ENCODE results near the gene BMPR1A. TPM values are rescaled to one million over a fixed set of nuclear protein-coding genes. Genes with fewer than 3 reads are reported as not detected.

The BMPR1A gene
- total RNA-seq, 3 donors from 2014 or later, result 49.8 to 87.2 (median 57.4) TPM

DNA sequence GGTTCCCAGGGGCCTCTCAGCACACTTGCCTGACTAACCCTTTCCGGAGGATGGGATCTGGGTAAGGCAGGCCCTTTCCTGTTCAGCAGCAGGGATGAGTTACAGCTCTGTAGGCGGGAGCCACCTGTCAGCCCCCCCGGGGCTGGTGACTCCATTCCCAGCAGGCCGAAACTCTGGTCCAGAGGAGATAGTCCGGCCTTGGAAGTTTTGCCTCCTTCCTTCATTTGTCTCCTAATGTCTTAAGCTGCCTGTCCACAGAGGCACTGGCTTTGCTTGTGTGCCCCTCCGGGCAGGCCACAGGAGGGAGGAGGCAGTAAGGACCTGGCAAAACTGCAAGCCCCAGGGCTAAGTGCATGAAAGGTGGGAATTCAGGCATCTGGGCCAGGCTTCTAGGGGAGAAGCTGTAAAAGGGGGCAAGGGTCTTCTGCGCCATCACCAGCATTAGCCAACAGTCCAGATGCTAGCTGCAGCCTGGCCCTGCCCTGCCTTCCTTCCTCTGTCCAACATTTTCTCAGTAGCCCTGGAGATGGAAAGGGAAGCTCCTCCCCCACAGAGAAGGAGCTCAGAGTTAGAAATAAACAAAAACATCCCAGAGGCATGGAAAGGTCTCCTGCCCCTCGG is 213.1 kb downstream of the BMPR1A start:
- peaks cover 11 to 22% of the 10 kb centered on the region in 2 donors for H3K4me1 ChIP-seq
- intact Hi-C loops (cut with DNase I; ENCODE audit: low total_unique reads), result loop anchor here (10.0 kb wide), 1 partner anchor 1585 kb away; no protein-coding TSS in a partner anchor
- no peak for DNase-seq (ENCODE audit: low spot score in 2 of 2)
- no peak for TF ChIP-seq POLR2A (IDR thresholded peaks at IDR 0.05)
- TF ChIP-seq POLR2AphosphoS5 (IDR thresholded peaks at IDR 0.05), result no peak
- TF ChIP-seq, protein P1, sequence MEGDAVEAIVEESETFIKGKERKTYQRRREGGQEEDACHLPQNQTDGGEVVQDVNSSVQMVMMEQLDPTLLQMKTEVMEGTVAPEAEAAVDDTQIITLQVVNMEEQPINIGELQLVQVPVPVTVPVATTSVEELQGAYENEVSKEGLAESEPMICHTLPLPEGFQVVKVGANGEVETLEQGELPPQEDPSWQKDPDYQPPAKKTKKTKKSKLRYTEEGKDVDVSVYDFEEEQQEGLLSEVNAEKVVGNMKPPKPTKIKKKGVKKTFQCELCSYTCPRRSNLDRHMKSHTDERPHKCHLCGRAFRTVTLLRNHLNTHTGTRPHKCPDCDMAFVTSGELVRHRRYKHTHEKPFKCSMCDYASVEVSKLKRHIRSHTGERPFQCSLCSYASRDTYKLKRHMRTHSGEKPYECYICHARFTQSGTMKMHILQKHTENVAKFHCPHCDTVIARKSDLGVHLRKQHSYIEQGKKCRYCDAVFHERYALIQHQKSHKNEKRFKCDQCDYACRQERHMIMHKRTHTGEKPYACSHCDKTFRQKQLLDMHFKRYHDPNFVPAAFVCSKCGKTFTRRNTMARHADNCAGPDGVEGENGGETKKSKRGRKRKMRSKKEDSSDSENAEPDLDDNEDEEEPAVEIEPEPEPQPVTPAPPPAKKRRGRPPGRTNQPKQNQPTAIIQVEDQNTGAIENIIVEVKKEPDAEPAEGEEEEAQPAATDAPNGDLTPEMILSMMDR (IDR thresholded peaks at IDR 0.05), result no peak
- H3K27ac ChIP-seq, result peak overlapping the region; percentile 99 to 100
- H3K9me3 ChIP-seq, result no peaks in the 10 kb centered on the region
- no peaks in the 10 kb centered on the region for H3K27me3 ChIP-seq
- H3K36me3 ChIP-seq, result no peaks in the 10 kb centered on the region
- H3K4me3 ChIP-seq, result peak overlapping the region; percentile 70 to 77 (median 75)

DNA sequence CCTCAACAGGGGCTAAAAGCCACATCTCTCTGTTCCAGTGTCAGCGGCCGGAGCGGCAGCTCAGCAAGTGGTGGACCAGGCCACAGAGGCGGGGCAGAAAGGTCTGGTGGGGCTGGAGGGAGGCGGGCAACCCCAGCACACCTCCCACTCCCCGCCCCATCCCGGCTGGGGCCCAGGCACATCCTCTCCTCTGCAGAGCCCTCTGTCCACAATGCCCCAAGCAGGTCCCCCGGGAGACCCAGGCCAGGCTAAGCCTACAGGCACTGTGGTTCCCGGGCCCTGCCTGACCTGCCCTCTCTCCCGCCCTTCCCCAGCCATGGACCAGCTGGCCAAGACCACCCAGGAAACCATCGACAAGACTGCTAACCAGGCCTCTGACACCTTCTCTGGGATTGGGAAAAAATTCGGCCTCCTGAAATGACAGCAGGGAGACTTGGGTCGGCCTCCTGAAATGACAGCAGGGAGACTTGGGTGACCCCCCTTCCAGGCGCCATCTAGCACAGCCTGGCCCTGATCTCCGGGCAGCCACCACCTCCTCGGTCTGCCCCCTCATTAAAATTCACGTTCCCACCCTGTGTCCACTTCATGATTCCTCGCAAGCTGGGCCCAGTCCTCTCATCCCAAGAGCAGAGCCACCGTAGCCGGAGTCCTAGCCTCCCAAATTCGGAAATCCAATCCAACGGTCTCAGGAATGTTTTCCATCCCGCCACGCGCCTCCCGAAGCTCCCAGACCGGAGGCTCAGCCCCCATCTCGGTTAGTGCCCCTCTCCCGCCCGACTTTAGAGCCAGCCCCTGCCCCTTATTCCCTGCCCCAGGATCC is 214.0 kb downstream of the BMPR1A start:
- TF ChIP-seq POLR2A (IDR thresholded peaks at IDR 0.05), result no peak
- peak in 2 of 3 donors; percentile 46 to 77 for TF ChIP-seq POLR2AphosphoS5 (IDR thresholded peaks at IDR 0.05)
- peak; percentile 85 to 88 for DNase-seq (ENCODE audit: low spot score in 2 of 2)
- Histone ChIP-seq H3K27me3 (no peaks in the 10 kb centered on the region), H3K36me3 (no peaks in the 10 kb centered on the region), H3K4me3 (peak overlapping the region; percentile 70 to 77 (median 75)), H3K4me1 (peaks cover 11 to 22% of the 10 kb centered on the region in 2 donors), H3K27ac (peak overlapping the region; percentile 99 to 100), H3K9me3 (no peaks in the 10 kb centered on the region)
- intact Hi-C loops (cut with DNase I; ENCODE audit: low total_unique reads), result loop anchor here (10.0 kb wide), 1 partner anchor 1584 kb away; no protein-coding TSS in a partner anchor

DNA sequence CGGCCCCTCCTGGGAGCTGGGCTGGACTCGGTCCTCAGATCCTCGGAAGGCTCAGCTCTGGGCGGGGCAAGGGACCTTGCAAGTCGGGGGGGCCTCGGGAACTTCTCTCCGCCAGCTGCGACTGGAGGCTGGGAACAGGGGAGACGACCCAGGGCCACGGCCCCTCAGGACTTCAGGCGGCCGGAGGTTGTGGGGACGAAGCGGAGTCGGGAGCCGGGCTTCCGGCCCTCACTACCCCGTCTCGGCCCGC is 214.5 kb downstream of the BMPR1A start:
- DNase-seq (ENCODE audit: low spot score in 2 of 2), result no peak
- Histone ChIP-seq H3K27ac (peak overlapping the region; percentile 99 to 100), H3K36me3 (no peaks in the 10 kb centered on the region), H3K9me3 (no peaks in the 10 kb centered on the region), H3K4me1 (peaks cover 11 to 22% of the 10 kb centered on the region in 2 donors), H3K27me3 (no peaks in the 10 kb centered on the region), H3K4me3 (peak overlapping the region; percentile 70 to 77 (median 75))
- TF ChIP-seq, protein P1 (IDR thresholded peaks at IDR 0.05), result peak in 1 of 3 donors; percentile 13
- TF ChIP-seq POLR2A (IDR thresholded peaks at IDR 0.05) (peak; percentile 97), POLR2AphosphoS5 (IDR thresholded peaks at IDR 0.05) (peak in 1 of 3 donors; percentile 97)
- intact Hi-C loops (cut with DNase I; ENCODE audit: low total_unique reads), result loop anchor here (10.0 kb wide), 1 partner anchor 1584 kb away; no protein-coding TSS in a partner anchor

DNA sequence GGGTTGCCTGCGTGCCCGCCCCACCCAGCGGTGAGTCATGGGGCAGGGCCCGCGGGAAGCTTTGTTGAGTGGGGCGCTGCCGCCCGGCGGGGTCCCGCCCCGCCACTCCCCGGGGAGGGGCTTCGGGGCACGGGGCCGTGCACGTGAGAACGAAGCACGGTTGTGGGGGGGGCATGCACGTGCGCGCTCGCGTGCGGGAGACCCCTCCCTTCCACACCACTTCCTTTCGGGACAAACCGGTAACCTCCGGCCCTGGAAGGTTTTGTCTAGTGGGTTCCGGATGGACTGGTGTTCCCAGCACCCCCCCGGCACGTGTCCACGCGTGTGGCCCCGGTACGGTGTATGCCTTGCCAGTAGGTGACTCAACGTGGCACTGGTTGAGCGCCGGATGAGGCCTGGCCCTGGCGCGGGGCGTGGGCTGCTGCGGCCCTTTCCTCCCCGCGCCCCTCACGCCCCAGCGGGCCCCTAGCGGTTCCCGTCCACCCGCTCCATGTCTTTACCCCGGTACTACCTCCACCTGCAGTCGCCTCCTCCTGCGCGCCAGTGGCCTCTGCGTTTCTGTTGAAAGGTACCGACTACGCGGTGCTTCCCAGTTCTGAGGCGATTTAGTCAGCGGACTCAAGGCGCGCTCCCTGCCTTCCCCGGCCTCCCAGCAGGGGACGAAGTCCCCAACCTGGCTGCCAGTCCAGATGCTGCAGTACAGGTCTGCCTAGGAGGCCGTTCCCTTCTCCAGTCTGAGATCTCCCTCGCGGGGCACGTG is 215.0 kb downstream of the BMPR1A start:
- peak; percentile 92 to 94 for DNase-seq (ENCODE audit: low spot score in 2 of 2)
- peak overlapping the region; percentile 99 to 100 for H3K27ac ChIP-seq
- H3K27me3 ChIP-seq, result no peaks in the 10 kb centered on the region
- intact Hi-C loops (cut with DNase I; ENCODE audit: low total_unique reads), result loop anchor here (10.0 kb wide), 1 partner anchor 1583 kb away; no protein-coding TSS in a partner anchor
- TF ChIP-seq, protein P1 (IDR thresholded peaks at IDR 0.05), result peak in 2 of 3 donors; percentile 49 to 59
- peak; percentile 90 to 94 (median 92) for TF ChIP-seq POLR2AphosphoS5 (IDR thresholded peaks at IDR 0.05)
- TF ChIP-seq POLR2A (IDR thresholded peaks at IDR 0.05), result no peak
- H3K4me3 ChIP-seq, result peak overlapping the region; percentile 70 to 77 (median 75)
- H3K36me3 ChIP-seq, result no peaks in the 10 kb centered on the region
- peaks cover 11 to 22% of the 10 kb centered on the region in 2 donors for H3K4me1 ChIP-seq
- no peaks in the 10 kb centered on the region for H3K9me3 ChIP-seq

DNA sequence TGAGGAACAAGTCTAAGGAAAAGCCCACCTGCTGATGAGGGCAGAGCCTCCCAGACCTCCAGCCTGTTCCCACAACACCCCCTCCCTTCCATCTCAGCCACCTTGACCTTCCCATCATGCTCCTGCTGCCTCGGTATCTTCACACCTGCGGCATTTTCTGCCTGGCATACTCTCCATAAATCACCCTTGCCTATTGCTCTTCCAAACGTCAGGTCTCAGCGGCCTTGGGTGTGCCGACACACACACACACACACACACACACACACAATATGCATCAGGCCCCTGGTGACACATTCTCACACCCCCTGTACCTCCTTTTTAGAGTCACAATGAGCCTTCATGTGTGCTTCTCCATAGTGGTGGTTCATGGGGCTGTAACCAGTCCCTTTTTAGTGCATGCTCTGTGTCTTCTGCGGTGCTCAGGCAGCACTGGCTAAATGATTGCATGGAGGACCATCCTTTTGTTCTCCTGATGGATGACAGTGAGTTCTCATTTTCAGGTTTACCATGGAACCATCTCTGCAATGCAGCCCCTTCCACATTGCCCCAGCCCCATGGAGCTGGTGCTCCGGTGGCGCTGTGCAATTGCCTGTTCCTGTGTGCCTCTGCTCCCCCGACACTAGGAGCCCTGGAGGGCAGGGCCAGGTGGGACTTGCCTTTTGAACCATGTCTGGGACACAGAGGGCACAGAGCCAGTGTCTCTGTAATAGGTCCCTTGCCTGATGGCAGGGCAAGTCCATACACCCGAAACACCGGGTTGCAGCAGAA is 216.4 kb downstream of the BMPR1A start:
- no peaks in the 10 kb centered on the region for H3K9me3 ChIP-seq
- H3K4me1 ChIP-seq, result peaks cover 4 to 20% of the 10 kb centered on the region in 2 donors
- no peak for TF ChIP-seq POLR2A (IDR thresholded peaks at IDR 0.05)
- TF ChIP-seq POLR2AphosphoS5 (IDR thresholded peaks at IDR 0.05), result no peak
- TF ChIP-seq, protein P1 (IDR thresholded peaks at IDR 0.05), result no peak
- no peak overlapping the region for H3K4me3 ChIP-seq
- H3K27ac ChIP-seq, result peak overlapping the region; percentile 46 to 100
- intact Hi-C loops (cut with DNase I; ENCODE audit: low total_unique reads), result loop anchor here (10.0 kb wide), 1 partner anchor 1582 kb away; no protein-coding TSS in a partner anchor
- no peaks in the 10 kb centered on the region for H3K27me3 ChIP-seq
- DNase-seq (ENCODE audit: low spot score in 2 of 2), result no peak
- H3K36me3 ChIP-seq, result no peaks in the 10 kb centered on the region
